HG02973 (cell line): ENCODE measurements around the gene MAN2A2.

ENCODE experiments used
- ATAC-seq: cut with Tn5 transposase; IDR thresholded peaks from one replicate; pipeline ENCODE4 v1.9.1; 2021; ENCODE audit warnings: moderate library complexity; ENCODE audit not compliant: unreplicated experiment

The MAN2A2 gene

GRCh38 chr15:90959028-90959595 lies 56.0 kb downstream of the MAN2A2 start:
- no peak for ATAC-seq

DNA sequence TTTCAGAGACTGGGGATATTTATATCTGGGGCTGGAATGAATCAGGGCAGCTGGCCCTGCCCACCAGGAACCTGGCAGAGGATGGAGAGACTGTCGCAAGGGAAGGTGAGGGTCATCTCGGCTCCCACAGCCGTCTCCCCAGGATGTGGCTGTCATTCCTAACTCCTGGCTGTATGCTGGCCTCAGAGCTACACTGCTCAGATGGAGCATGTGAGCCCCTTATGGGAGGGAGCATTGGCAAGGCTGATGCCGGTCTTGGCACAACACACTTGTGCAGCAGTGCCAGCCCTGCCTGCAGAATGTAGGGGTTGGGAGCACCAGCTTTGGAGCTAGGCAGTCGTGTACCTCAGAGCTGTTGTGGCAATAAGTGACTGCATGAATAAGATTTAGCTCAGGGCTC lies 56.8 kb downstream of the MAN2A2 start:
- ATAC-seq: no peak

- ATAC-seq: no peak
These were observed 57.4 kb downstream of the MAN2A2 start for GRCh38 chr15:90960298-90961091.

DNA sequence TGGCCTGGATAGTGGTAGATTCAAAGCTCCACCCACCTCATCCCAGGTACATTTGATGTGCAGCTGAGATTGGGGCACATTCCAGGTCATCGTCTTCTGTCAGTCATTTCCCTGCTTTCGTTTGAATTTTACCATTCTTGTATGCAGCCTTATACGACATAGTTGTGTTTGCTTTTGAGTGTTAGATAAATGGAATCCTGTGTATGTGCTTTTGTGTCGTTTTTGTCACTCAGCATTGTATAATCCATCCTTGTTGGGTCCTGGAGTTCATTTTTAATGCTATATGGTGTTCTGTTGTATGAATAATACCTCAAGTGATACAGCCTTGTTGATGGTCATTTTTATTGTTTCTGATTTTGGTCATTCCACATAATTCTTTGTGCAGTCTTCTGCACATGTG lies 58.9 kb downstream of the MAN2A2 start:
- no peak for ATAC-seq

- no peak for ATAC-seq
These were observed 63.2 kb downstream of the MAN2A2 start for GRCh38 chr15:90966262-90966661.

- ATAC-seq: no peak
These were observed 64.1 kb downstream of the MAN2A2 start for GRCh38 chr15:90967206-90967605.

GRCh38 chr15:90968434-90968833 lies 65.3 kb downstream of the MAN2A2 start:
- no peak for ATAC-seq

DNA sequence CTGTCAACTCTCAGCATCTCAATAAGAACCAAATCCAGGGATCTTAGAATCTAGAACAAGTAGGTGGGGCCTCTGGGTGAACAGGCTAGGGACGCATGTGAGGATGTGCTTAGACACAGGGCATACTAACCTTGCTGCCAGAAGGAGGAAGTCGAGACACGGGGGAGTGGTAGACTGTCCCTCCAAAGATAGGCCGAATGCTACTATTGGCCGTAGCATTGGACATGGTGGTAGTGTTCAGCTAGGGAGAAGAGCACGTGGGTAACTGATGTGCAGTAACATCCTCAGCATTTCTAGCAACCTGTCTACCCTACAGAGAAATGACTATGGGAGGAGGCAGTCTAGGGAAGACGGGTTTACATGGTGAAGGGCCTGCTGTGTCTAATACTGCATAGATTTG lies 67.2 kb downstream of the MAN2A2 start:
- ATAC-seq: no peak

- no peak for ATAC-seq
These were observed 69.0 kb downstream of the MAN2A2 start for GRCh38 chr15:90972133-90972532.
